Fibroblast of lung (primary cell): ENCODE results near the gene DIPK1B. TPM values are rescaled to one million over a fixed set of nuclear protein-coding genes. Genes with fewer than 3 reads are reported as not detected.
"Not testable (repeated sequence)": the region's sequence is repeated elsewhere in the genome, so short reads cannot be mapped to it uniquely, and the experiment has no call there.

Experiments used
- DNase-seq, 2 donors: peaks; one replicate each; pipeline versions ENCODE4 v3.0.0 to v3.0.0-alpha.2; 2010; ENCODE audit warnings: low read depth in 2 of 2
- H2AFZ ChIP-seq: 2 replicates; pipeline ENCODE4 v1.5.1; 2012; ENCODE audit warnings: low read length, control low read depth, inconsistent platforms
- H3K27ac ChIP-seq: 2 replicates; pipeline ENCODE4 v1.5.1; 2011; ENCODE audit warnings: low read length, control low read depth; ENCODE audit not compliant: insufficient read depth
- H3K27me3 ChIP-seq: 2 replicates; pipeline ENCODE4 v1.5.1; 2011; ENCODE audit warnings: mild to moderate bottlenecking, low read length; ENCODE audit not compliant: control insufficient read depth, insufficient read depth
- H3K36me3 ChIP-seq: 2 replicates; pipeline ENCODE4 v1.5.1; 2011; ENCODE audit warnings: low read length; ENCODE audit not compliant: control insufficient read depth, insufficient read depth
- H3K4me1 ChIP-seq: 2 replicates; pipeline ENCODE4 v1.5.1; 2011; ENCODE audit warnings: low read length; ENCODE audit not compliant: control insufficient read depth, insufficient read depth; ENCODE audit errors: extremely low read depth
- H3K4me2 ChIP-seq: 2 replicates; pipeline ENCODE4 v1.5.1; 2011; ENCODE audit warnings: low read length, control low read depth; ENCODE audit not compliant: insufficient read depth; ENCODE audit errors: extremely low read depth
- H3K4me3 ChIP-seq, 4 experiments: fragments of 200-600 bp in 1 of 4; sonication (generic) in 1 of 4; replicated peaks in 1 of 4; 2 replicates each; pipeline ENCODE4 v1.5.1; 2011 to 2016; ENCODE audit warnings: low read length in 4 of 4, low read depth in 3 of 4, mild to moderate bottlenecking in 3 of 4, control low read depth in 2 of 4, inconsistent platforms in 1 of 4, mixed read lengths in 1 of 4; ENCODE audit not compliant: insufficient read depth in 1 of 4; ENCODE audit errors: control extremely low read depth in 1 of 4
- H3K79me2 ChIP-seq: 2 replicates; pipeline ENCODE4 v1.5.1; 2012; ENCODE audit warnings: mild to moderate bottlenecking, low read length, inconsistent platforms; ENCODE audit not compliant: control insufficient read depth, insufficient read depth
- H3K9ac ChIP-seq: 2 replicates; pipeline ENCODE4 v1.5.1; 2011; ENCODE audit warnings: mild to moderate bottlenecking, low read length, control low read depth; ENCODE audit not compliant: insufficient read depth
- H3K9me3 ChIP-seq: 2 replicates; pipeline ENCODE4 v1.5.1; 2012; ENCODE audit warnings: low read depth, low read length; ENCODE audit not compliant: control insufficient read depth, insufficient read depth
- H4K20me1 ChIP-seq: 2 replicates; pipeline ENCODE4 v1.5.1; 2011; ENCODE audit warnings: low read length; ENCODE audit not compliant: control insufficient read depth, insufficient read depth; ENCODE audit errors: extremely low read depth
- EZH2 ChIP-seq: IDR thresholded peaks from 2 replicates; pipeline ENCODE4 v1.5.1; 2012; ENCODE audit warnings: low read length, control low read depth, mild to moderate bottlenecking; ENCODE audit errors: missing control alignments
- polyA plus RNA-seq, 2 donors: library from polyadenylated mRNA; depleted of rRNA in 1 of 2; stranded (reverse) in 1 of 2; unstranded in 1 of 2; fragments of >200 nt; gene quantifications; 2 replicates each; pipeline ENCODE4 v1.2.1, GENCODE V29; 2011 to 2012; ENCODE audit warnings: missing spikeins in 1 of 2
- total RNA-seq: library from RNA; depleted of rRNA; stranded (reverse); fragments of >200 nt; gene quantifications from 2 replicates; pipeline ENCODE4 v1.2.1, GENCODE V29; 2014
- TF ChIP-seq, protein P1 (sequence below), 2 donors: IDR thresholded peaks in 1 of 2; conservative IDR thresholded peaks in 1 of 2; 1 replicate in 1 of 2; 2 replicates in 1 of 2; pipeline ENCODE4 v1.5.1; 2011 to 2012; ENCODE audit warnings: low read length in 2 of 2, control low read depth in 1 of 2, inconsistent platforms in 1 of 2, low read depth in 1 of 2, mild to moderate bottlenecking in 1 of 2

Gene DIPK1B
- total and polyA plus RNA-seq, 2 donors (not counting 1 experiment from before 2014, with no cell fraction given): 0.16 to 0.33 TPM

DNA sequence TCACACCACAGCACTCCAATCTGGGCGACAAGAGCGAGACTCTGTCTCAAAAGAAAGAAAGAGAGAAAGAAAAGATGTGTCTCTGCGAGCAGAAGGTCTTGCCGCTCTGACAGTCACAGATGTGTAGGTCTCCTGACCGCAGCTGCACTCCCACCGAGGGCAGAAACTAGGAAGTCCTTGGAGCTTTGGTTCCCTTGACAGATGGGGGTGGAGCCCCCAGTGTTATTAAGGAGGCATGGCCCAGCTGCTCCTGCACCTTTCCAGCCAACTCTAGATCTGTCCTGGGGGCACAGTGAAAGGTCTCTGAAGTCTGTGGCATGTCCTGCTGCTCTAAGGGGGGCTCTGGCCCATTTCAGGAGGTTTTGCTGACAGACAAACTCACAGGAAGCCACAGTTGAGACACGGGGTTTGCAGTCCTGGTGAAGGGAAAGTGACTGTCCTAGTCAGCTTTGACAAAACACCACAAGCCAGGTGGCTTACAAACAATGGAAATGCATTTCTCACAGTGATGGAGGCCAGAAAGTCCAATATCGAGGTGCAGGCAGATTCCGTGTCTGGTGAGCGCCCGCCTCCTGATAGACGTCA lies 9.0 kb upstream of the DIPK1B start:
- Histone ChIP-seq H3K27ac (no peak overlapping the region), H4K20me1 (no peaks in the 10 kb centered on the region), H2AFZ (no peak overlapping the region), H3K9ac (no peak overlapping the region), H3K9me3 (no peaks in the 10 kb centered on the region), H3K4me2 (no peak overlapping the region), H3K79me2 (no peaks in the 10 kb centered on the region), H3K4me3 (no peak overlapping the region), H3K36me3 (no peaks in the 10 kb centered on the region), H3K27me3 (peaks cover 10% of the 10 kb centered on the region), H3K4me1 (no peaks in the 10 kb centered on the region)
- TF ChIP-seq, protein P1, sequence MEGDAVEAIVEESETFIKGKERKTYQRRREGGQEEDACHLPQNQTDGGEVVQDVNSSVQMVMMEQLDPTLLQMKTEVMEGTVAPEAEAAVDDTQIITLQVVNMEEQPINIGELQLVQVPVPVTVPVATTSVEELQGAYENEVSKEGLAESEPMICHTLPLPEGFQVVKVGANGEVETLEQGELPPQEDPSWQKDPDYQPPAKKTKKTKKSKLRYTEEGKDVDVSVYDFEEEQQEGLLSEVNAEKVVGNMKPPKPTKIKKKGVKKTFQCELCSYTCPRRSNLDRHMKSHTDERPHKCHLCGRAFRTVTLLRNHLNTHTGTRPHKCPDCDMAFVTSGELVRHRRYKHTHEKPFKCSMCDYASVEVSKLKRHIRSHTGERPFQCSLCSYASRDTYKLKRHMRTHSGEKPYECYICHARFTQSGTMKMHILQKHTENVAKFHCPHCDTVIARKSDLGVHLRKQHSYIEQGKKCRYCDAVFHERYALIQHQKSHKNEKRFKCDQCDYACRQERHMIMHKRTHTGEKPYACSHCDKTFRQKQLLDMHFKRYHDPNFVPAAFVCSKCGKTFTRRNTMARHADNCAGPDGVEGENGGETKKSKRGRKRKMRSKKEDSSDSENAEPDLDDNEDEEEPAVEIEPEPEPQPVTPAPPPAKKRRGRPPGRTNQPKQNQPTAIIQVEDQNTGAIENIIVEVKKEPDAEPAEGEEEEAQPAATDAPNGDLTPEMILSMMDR (conservative IDR thresholded peaks at IDR 0.05 in 1 of 2, IDR thresholded peaks at IDR 0.05 in 1 of 2; ENCODE audit: low read depth in 1 of 2, low read length in 2 of 2): no peak
- TF ChIP-seq EZH2: no peak
- no peak for DNase-seq

DNA sequence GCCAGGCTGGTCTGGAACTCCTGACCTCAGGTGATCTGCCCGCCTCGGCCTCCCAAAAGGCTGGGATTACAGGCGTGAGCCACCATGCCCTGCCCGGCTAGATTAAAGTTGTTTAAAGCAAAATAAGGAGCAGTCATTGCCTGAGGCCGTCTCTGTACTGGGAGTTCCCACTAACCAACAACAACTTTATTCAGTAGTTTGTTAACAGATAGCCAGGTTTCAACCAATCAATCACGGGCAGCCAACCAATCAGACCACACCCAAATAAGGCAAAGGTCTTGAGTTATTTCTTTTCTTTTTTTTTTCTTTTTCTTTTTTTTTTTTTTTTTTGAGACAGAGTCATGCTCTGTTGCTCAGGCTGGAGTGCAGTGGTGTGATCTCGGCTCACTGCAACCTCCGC lies 7.6 kb upstream of the DIPK1B start:
- peaks cover 10% of the 10 kb centered on the region for H3K27me3 ChIP-seq
- not testable (repeated sequence) for H3K4me1 ChIP-seq, DNase-seq, H2AFZ ChIP-seq, H3K36me3 ChIP-seq, H4K20me1 ChIP-seq, H3K9ac ChIP-seq, H3K27ac ChIP-seq, H3K79me2 ChIP-seq, H3K4me3 ChIP-seq, H3K9me3 ChIP-seq, H3K4me2 ChIP-seq

DNA sequence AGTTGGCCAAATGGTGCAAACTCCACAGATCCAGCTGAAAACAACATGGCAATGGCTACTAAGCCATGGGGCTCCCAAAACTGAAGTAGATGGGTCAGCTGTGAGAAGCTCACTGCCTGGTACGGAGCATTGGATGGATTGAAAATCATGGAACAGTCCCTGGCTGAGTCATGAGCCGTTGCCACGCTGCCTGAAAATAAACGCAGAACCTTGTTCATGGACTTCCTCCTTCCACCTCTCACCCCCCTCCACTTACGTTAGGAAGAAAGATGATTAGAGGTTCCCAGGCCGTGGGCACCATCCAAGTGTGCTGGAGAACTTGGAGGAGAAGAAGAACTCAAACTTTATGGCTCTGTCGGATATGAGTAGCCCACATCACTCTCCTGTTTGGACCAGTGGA lies 6.8 kb upstream of the DIPK1B start:
- no peaks in the 10 kb centered on the region for H3K79me2 ChIP-seq
- H3K9ac ChIP-seq: no peak overlapping the region
- H3K9me3 ChIP-seq: no peaks in the 10 kb centered on the region
- H3K4me1 ChIP-seq: no peaks in the 10 kb centered on the region
- no peaks in the 10 kb centered on the region for H4K20me1 ChIP-seq
- no peak overlapping the region for H3K4me3 ChIP-seq
- no peaks in the 10 kb centered on the region for H3K36me3 ChIP-seq
- no peak overlapping the region for H3K27ac ChIP-seq
- DNase-seq: no peak
- no peak overlapping the region for H2AFZ ChIP-seq
- TF ChIP-seq, protein P1 (conservative IDR thresholded peaks at IDR 0.05 in 1 of 2, IDR thresholded peaks at IDR 0.05 in 1 of 2; ENCODE audit: low read depth in 1 of 2, low read length in 2 of 2): no peak
- no peak for TF ChIP-seq EZH2
- H3K27me3 ChIP-seq: peaks cover 10% of the 10 kb centered on the region
- H3K4me2 ChIP-seq: no peak overlapping the region
